ENCODE measurements around the gene TSKS. TPM values are rescaled to one million over a fixed set of nuclear protein-coding genes. Genes with fewer than 3 reads are reported as not detected.
"Not testable (repeated sequence)": the region's sequence is repeated elsewhere in the genome, so short reads cannot be mapped to it uniquely, and the experiment has no call there.

Gene TSKS
- total RNA-seq, 1 experiment from 2014 or later, result not detected

- peak; percentile 100 for DNase-seq (ENCODE audit: low read depth)
Measured at GRCh38 chr19:49766007-49766929, 3.2 kb upstream of the TSKS start.

- no peak for DNase-seq (ENCODE audit: low read depth)
Measured at GRCh38 chr19:49764341-49764740, 1.2 kb upstream of the TSKS start.

DNA sequence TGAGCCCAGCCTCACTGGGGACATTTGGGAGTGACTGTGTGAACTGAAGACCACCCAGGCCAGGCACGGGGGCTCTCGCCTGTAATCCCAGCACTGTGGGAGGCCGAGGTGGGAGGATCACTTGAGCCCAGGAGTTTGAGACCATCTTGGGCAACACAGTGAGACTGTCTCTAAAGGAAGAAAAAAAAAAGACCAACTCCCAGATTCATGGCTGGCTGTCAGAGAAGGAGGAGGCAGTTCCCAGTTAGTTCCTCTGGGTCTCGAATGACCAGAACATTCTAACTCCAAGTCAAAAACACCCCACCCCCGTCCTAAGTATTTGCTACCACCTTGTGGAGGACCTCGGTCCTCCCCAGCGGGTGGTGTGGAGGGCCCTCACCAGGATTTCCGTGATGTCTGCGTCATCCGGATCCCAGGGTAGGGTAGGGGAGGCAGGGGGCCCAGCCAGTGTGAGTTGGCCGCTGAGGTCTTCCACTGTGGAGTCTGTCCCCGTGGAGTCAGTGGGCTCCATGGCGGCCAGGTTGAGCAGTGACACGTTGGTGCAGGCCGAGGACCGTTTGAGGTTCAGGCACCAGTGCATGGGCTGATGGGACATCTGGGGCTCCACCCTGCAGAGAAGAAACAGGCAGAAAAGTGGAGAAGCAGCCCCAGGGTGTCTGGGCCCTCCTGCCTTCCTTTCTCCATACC lies 1.3 kb downstream of the TSKS start:
- DNase-seq (ENCODE audit: low read depth), result peak; percentile 26

GRCh38 chr19:49761249-49761624 lies 1.9 kb downstream of the TSKS start:
- DNase-seq (ENCODE audit: low read depth), result no peak

DNA sequence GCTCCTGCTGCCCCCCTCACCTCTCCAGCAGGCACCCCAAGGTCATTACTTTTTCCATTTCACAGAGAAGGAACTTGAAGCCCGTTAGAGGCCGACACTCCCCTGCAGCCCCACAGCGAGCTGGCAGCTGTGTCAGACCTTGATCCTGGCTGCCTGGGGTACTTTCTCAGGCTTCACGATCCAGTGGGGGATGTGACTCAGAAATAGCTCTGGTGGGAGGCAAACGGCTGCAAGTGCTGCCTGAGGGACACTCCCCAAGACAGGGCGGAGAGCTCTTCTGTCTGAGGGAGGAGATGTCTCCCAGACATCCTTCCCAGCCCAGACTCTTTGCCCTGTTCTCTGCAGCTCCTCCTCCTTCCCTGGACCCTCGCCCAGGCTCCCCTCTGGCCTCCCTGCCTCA lies 4.8 kb downstream of the TSKS start:
- peak; percentile 66 for DNase-seq (ENCODE audit: low read depth)

GRCh38 chr19:49755956-49756355 lies 7.2 kb downstream of the TSKS start:
- DNase-seq (ENCODE audit: low read depth), result no peak

GRCh38 chr19:49752701-49753100 lies 10.4 kb downstream of the TSKS start:
- no peak for DNase-seq (ENCODE audit: low read depth)

GRCh38 chr19:49749771-49750170 lies 13.3 kb downstream of the TSKS start:
- no peak for DNase-seq (ENCODE audit: low read depth)

DNA sequence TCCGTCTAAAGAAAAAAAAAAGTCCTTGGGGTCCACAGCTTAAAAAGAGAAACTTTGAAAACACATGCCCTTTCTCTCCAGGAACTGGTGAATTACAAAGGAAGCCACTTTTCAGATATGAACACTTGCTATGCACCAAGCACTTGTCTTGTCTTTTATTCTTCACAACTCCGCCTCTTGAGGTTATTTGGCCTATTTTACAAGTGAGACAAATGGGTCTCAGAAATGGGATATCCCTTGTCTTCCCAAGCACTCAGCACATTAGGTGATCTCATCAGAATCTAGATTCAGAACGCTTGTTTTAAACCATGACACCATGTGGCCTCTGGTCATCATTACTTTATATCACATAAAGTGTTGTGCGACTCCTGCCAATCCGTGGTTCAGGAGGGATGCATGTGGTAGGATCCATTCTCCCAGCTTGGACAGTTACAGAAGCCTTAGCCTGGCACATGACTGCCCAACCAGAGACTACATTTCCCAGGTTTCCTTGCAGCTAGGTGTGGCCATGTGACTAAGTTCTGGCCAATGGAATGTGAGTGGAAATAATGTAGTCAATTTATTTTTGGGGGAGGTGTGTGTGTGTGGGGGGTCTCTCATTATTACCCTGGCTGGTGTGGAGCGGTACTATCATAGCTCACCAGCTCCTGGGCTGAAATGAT lies 13.9 kb downstream of the TSKS start:
- peak; percentile 32 for DNase-seq (ENCODE audit: low read depth)

DNA sequence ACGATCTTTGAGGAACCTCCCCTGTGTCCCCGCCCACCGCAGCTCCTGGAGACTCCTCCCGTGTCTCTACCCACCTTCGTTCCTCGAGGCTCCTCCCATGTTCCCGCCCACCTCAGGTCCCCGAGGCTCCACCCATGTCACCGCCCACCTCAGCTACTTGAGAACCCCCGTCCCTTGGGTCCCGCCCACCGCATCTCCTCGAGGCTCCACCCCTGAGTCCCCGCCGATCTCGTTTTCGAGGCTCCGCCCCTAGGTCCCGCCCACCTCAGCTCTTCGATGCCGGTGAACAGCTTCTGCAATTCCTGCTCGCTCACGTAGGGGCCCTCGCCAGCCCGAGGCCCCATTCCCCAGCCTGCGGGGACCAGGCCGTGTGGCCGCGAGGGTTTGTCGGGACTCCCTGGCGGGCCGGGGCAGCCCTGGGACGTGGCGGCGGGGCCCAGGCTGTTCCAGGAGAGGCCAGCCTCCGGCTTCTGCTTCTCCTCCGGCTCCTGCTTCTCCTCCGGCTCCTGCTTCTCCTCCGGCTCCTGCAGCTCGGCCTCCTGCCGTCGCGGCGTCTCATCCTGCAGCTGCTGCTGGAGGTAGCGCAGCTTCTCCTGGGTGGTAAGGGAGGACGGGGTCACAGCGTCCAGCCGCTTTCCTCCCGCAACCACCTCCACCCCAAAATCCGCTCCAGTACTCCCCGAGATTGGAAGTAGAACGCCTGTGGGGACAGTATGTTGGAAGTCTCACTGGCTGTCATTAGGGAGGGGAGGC lies 16.7 kb downstream of the TSKS start:
- no peak for DNase-seq (ENCODE audit: low read depth)

DNA sequence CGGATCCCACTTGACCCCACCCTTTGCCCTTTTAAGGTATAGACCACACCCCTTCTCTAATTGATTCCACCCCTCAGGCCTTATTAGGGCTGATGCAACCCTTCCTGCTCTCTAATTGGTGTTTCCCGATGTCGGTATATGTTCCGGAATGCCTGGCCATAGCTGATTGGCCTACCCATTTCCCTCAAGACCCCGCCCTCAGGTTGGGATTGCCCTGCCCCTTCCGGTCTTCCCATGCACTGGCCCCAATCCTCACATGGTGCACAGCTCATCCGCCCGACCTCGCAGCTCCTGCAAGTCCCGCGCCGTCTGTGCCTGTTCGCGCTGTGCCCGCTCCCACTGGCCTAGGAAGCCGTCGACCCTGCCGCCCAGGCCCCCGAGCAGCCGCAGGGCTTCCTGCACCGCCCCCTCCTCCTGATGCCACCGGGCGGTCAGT lies 18.1 kb downstream of the TSKS start:
- DNase-seq (ENCODE audit: low read depth), result no peak

DNA sequence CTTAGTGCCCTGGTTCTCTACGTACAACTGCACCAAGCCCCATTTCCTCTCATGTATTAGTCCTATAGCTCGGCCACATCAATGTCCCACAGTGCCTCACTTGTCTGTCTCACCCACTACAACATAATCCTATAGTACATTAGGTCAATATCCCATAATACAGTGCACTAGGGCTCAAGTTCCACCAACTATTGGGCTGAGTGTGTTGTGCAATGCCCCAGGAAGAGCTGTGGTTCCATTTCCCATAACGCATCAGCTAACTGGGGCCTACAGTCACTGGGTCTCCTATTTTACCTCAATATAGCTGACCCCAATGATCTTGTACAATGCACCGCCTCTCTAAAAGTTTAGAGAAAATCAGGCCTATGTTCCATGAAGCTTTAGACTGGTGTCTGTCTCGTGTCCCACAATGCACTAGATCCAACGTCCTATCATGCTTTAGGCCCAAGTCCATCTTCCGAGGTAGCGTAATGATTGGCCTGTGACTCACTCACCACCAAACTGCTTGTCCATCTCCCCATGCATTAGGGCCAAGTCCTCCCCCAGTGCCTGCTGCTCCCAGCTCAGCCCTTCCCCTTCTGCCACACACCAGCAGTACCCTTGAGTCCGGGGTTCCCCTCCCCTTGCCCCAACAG lies 21.8 kb downstream of the TSKS start:
- peak; percentile 67 for DNase-seq (ENCODE audit: low read depth)

DNA sequence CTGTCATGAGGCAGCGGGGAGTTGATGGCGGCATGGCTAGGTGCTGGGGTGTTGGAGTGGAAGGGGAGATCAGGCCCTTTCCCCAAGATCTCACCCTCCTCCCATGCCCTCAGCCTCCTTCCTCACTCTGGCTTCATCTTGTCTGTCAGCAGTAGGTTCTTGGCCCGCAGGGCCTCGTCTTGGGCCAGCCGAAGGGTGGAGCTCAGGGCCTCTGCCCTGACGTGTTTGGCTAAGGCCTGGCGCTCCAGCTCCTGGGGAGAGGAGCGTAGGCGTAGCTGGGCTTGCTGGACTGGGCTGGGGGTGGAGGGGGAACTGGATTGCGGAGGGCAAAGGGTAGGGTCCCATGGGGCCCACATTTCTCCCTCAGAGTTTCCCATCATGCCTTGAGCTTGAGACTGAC lies 23.2 kb downstream of the TSKS start:
- DNase-seq (ENCODE audit: low read depth), result no peak

GRCh38 chr19:49739098-49739497 lies 24.0 kb downstream of the TSKS start:
- DNase-seq (ENCODE audit: low read depth), result no peak

GRCh38 chr19:49738268-49738667 lies 24.8 kb downstream of the TSKS start:
- DNase-seq (ENCODE audit: low read depth), result no peak

DNA sequence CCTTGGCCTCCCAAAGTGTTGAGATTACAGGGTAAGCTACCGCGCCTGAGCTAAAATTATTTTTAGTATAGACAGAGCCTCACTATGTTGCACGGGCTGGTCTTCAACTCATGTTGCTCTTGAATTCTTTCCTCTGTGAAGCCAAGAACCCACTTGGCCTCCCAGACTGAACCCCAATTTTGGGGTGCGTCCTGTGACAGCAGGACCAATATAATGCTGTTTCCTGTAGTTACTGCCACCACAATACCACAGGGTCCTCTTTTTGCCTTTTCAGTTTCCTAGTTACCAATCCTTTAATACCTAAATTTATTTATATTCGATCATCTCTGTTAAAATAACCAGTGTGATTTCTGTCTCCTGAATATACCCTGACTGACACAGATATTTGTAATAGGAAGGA lies 32.9 kb downstream of the TSKS start:
- DNase-seq (ENCODE audit: low read depth), result no peak

GRCh38 chr19:49727217-49728030 lies 35.7 kb downstream of the TSKS start:
- no peak for DNase-seq (ENCODE audit: low read depth)

GRCh38 chr19:49719420-49719819 lies 43.7 kb downstream of the TSKS start:
- not testable (repeated sequence) for DNase-seq (ENCODE audit: low read depth)

DNA sequence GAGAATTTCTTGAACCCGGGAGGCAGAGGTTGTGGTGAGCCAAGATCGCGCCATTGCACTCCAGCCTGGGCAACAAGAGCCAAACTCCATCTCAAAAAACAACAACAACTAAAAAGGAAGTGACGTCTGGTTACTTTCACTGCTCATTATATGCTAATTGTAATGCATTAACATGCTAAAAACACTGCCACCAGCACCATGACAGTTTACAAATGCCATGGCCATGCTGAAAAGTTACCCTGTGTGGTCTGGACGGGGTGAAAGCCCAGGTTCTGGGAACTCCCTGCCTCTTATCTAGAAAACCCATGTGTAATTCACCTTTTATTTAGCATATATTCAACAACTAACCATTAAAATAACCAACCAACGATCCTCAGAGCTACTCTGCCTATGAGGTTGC lies 44.1 kb downstream of the TSKS start:
- DNase-seq (ENCODE audit: low read depth), result no peak

- DNase-seq (ENCODE audit: low read depth), result no peak
Measured at GRCh38 chr19:49718511-49718910, 44.6 kb downstream of the TSKS start.

Measured in LHCN-M2 (cell line).